HepG2 (cell line): ENCODE measurements around the gene PEAR1. TPM values are rescaled to one million over a fixed set of nuclear protein-coding genes. Genes with fewer than 3 reads are reported as not detected.
"Not testable (repeated sequence)": the region's sequence is repeated elsewhere in the genome, so short reads cannot be mapped to it uniquely, and the experiment has no call there.

Experiments
- ATAC-seq: fragments of 200-7000 bp; cut with Tn5 transposase; 3 replicates; pipeline ENCODE4 v1.9.1; 2020; ENCODE audit warnings: mild to moderate bottlenecking, moderate library complexity
- BruUV-seq: library from RNA; stranded (reverse); fragments of 400-500 nt; replicated peaks from 2 replicates; lab custom pipeline; 2021; lab: Mats Ljungman, UMichigan
- CTCF ChIA-PET: fragments of 300-600 bp; formaldehyde crosslinking; extraction: SDS; loops from one replicate; lab custom pipeline; 2021; ENCODE audit warnings: low total read pairs, inconsistent platforms, low intra/inter-chr PET ratio; lab: Yijun Ruan, JAX
- POLR2A ChIA-PET: fragments of 350-600 bp; sonication (Branson Sonifier 250); formaldehyde crosslinking; loops from one replicate; lab custom pipeline; 2020; ENCODE audit warnings: antibody characterized with exemption, inconsistent platforms; lab: Yijun Ruan, JAX
- DNase-seq: peaks from one replicate; pipeline ENCODE4 v3.0.0-alpha.2; 2015; ENCODE audit warnings: low spot score
- FAIRE-seq: peaks from 3 replicates; lab custom pipeline; 2011; peaks lifted over from hg19 to GRCh38; lab: Jason Lieb, UNC
- H2AFZ ChIP-seq: one replicate; pipeline ENCODE4 v1.6.1; 2011; ENCODE audit warnings: low read length, inconsistent platforms
- H3K27ac ChIP-seq: fragments of 300-600 bp; 3 replicates; pipeline ENCODE4 v1.8.0; 2011; ENCODE audit warnings: mixed run types, mild to moderate bottlenecking, mixed read lengths, low read length, inconsistent platforms; ENCODE audit not compliant: insufficient read depth; ENCODE audit errors: extremely low read length
- H3K27me3 ChIP-seq, 2 experiments: fragments of 200-600 bp in 1 of 2; 2 replicates in 1 of 2; 3 replicates in 1 of 2; pipeline versions ENCODE4 v1.6.0 to v1.8.0; 2011; ENCODE audit warnings: low read length in 2 of 2, mild to moderate bottlenecking in 2 of 2, moderate library complexity in 2 of 2, inconsistent platforms in 1 of 2; ENCODE audit not compliant: insufficient read depth in 2 of 2, control insufficient read depth in 1 of 2
- H3K36me3 ChIP-seq, 2 experiments: fragments of 200-600 bp in 1 of 2; replicated peaks in 1 of 2; 2 replicates in 1 of 2; 3 replicates in 1 of 2; pipeline versions ENCODE4 v1.5.1 to v1.8.0; 2011; ENCODE audit warnings: low read length in 2 of 2, inconsistent platforms in 1 of 2; ENCODE audit not compliant: insufficient read depth in 2 of 2, control insufficient read depth in 1 of 2
- H3K4me1 ChIP-seq: 2 replicates; pipeline ENCODE4 v1.5.1; 2012; ENCODE audit warnings: low read length, inconsistent platforms; ENCODE audit not compliant: insufficient read depth
- H3K4me2 ChIP-seq: 2 replicates; pipeline ENCODE4 v1.6.0; 2011; ENCODE audit warnings: low read depth, low read length, inconsistent platforms
- H3K4me3 ChIP-seq, 3 experiments: fragments of 200-600 bp in 1 of 3; sonication (generic), shearing (Covaris generic) in 1 of 3; replicated peaks in 1 of 3; 2 replicates each; pipeline ENCODE4 v1.5.1; 2011 to 2016; ENCODE audit warnings: low read length in 3 of 3, inconsistent platforms in 2 of 3, low read depth in 2 of 3, mild to moderate bottlenecking in 2 of 3, control low read depth in 1 of 3, mixed read lengths in 1 of 3; ENCODE audit not compliant: insufficient read depth in 1 of 3
- H3K79me2 ChIP-seq: one replicate; pipeline ENCODE4 v1.6.1; 2011; ENCODE audit warnings: low read length, inconsistent platforms; ENCODE audit not compliant: insufficient read depth
- H3K9ac ChIP-seq: 2 replicates; pipeline ENCODE4 v1.6.0; 2011; ENCODE audit warnings: mild to moderate bottlenecking, low read depth, low read length, inconsistent platforms; ENCODE audit not compliant: insufficient read depth
- H3K9me3 ChIP-seq: 2 replicates; pipeline ENCODE4 v1.5.1; 2012; ENCODE audit warnings: mild to moderate bottlenecking, low read length
- H4K20me1 ChIP-seq: 2 replicates; pipeline ENCODE4 v1.6.0; 2011; ENCODE audit warnings: inconsistent platforms, mild to moderate bottlenecking, low read length, moderate library complexity; ENCODE audit not compliant: insufficient read depth
- DMTF1 ChIP-seq: sonication (generic); formaldehyde crosslinking; IDR thresholded peaks from 2 replicates; pipeline ENCODE4 v1.4.0; 2020; ENCODE audit warnings: mild to moderate bottlenecking, missing genetic modification reagents
- SMAD1 ChIP-seq: sonication (generic); formaldehyde crosslinking; IDR thresholded peaks from 2 replicates; pipeline ENCODE4 v1.4.0; 2020; ENCODE audit warnings: missing genetic modification reagents, low read depth, mild to moderate bottlenecking, borderline replicate concordance
- ZNF407 ChIP-seq: sonication (generic); formaldehyde crosslinking; IDR thresholded peaks from one replicate; pipeline ENCODE4 v1.5.1; 2020; ENCODE audit warnings: mild to moderate bottlenecking, missing genetic modification reagents; ENCODE audit errors: not compliant biosample characterization
- WGBS: methylation state at CpG from one replicate; pipeline ENCODE4 v1.1.6; 2017; ENCODE audit warnings: low lambda C conversion rate; 5-methylcytosine and 5-hydroxymethylcytosine counted together
- in situ Hi-C: cut with HindIII; loops from 2 replicates; pipeline ENCODE4 v1.10.0; 2017; ENCODE audit warnings: low pct_unique_long_range_greater_than_20kb; ENCODE audit not compliant: extremely low pct_ligation_motif_present
- intact Hi-C: fragments of 100-400 bp; cut with micrococcal nuclease; formaldehyde crosslinking; loops from one replicate; pipeline ENCODE4 v1.10.0; 2022; ENCODE audit not compliant: unreplicated experiment
- polyA plus RNA-seq, 8 experiments: library from polyadenylated mRNA; depleted of rRNA in 3 of 8; stranded (reverse) in 7 of 8; unstranded in 1 of 8; fragments of >200 nt; fragmentation: Illumina TruSeq in 4 of 8; extraction: Trizol in 4 of 8; gene quantifications; 2 replicates each; pipeline versions ENCODE4 v1.2.1 to v1.2.3, GENCODE V29; 2011 to 2016; ENCODE audit warnings: low read depth in 4 of 8, missing spikeins in 1 of 8, mixed read lengths in 1 of 8; ENCODE audit not compliant: insufficient read depth in 1 of 8
- total RNA-seq, 5 experiments: library from RNA; depleted of rRNA; stranded (reverse); fragments of >200 nt; fragmentation: Illumina TruSeq; extraction: Trizol; gene quantifications; 2 replicates each; pipeline ENCODE4 v1.2.3, GENCODE V29; 2016; ENCODE audit warnings: low read depth in 1 of 5

Gene PEAR1
- total and polyA plus RNA-seq, 2 of the 13 experiments (the other 11 are each of a cell fraction or from before 2014, with no cell fraction given), result 0.27 to 0.41 TPM

GRCh38 chr1:156926175-156926574 lies 32.7 kb downstream of the PEAR1 start (continued):
- TF ChIP-seq DMTF1 (no peak), SMAD1 (CRISPR knock-in tag) (no peak)

- POLR2A ChIA-PET, H3K79me2 ChIP-seq, DNase-seq, ATAC-seq, H3K9ac ChIP-seq, H3K4me3 ChIP-seq, FAIRE-seq, H3K36me3 ChIP-seq, H3K4me2 ChIP-seq, BruUV-seq, H2AFZ ChIP-seq, H3K27ac ChIP-seq, H4K20me1 ChIP-seq, H3K9me3 ChIP-seq: not testable (repeated sequence)
- Histone ChIP-seq H3K27me3 (peaks cover 21 to 85% of the 10 kb centered on the region in 2 experiments; a peak in 4 of 5 replicates), H3K4me1 (peaks cover 17% of the 10 kb centered on the region)
- in situ Hi-C loops (loop anchor here (5.0 to 10.0 kb wide), 2 partner anchors 34 to 232 kb away; partner anchors contain the start of gene PEAR1), intact Hi-C loops (loop anchor here (1.0 kb wide), 1 partner anchor 34 kb away; no protein-coding TSS in a partner anchor)
- WGBS, result 69% methylated on average over 5 of the region's 6 CpGs
- CTCF ChIA-PET, result interaction anchor here (1.5 kb wide), 1 partner anchor 36 kb away, joined by 7 read pairs; no protein-coding TSS in a partner anchor
- TF ChIP-seq ZNF407 (CRISPR knock-in tag), result peak; percentile 0
Measured at GRCh38 chr1:156926695-156927094, 33.2 kb downstream of the PEAR1 start.
